Measurements from ENCODE around the gene AK8.

GRCh38 chr9:132806723-132807421, 71.2 kb downstream of the AK8 start:
- TF ChIP-seq, protein P1, sequence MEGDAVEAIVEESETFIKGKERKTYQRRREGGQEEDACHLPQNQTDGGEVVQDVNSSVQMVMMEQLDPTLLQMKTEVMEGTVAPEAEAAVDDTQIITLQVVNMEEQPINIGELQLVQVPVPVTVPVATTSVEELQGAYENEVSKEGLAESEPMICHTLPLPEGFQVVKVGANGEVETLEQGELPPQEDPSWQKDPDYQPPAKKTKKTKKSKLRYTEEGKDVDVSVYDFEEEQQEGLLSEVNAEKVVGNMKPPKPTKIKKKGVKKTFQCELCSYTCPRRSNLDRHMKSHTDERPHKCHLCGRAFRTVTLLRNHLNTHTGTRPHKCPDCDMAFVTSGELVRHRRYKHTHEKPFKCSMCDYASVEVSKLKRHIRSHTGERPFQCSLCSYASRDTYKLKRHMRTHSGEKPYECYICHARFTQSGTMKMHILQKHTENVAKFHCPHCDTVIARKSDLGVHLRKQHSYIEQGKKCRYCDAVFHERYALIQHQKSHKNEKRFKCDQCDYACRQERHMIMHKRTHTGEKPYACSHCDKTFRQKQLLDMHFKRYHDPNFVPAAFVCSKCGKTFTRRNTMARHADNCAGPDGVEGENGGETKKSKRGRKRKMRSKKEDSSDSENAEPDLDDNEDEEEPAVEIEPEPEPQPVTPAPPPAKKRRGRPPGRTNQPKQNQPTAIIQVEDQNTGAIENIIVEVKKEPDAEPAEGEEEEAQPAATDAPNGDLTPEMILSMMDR (IDR thresholded peaks at IDR 0.05), result no peak
- no peak for TF ChIP-seq POLR2A (IDR thresholded peaks at IDR 0.05)
